HG03097 (cell line): Measurements from ENCODE around the gene SNED1.

Source experiments
- ATAC-seq: cut with Tn5 transposase; IDR thresholded peaks from one replicate; pipeline ENCODE4 v1.9.1; 2021; ENCODE audit not compliant: unreplicated experiment, low FRiP score

SNED1 gene

GRCh38 chr2:241122376-241123002 lies 124.1 kb downstream of the SNED1 start:
- no peak for ATAC-seq

- ATAC-seq: no peak
Observed at GRCh38 chr2:241123816-241124536, 125.6 kb downstream of the SNED1 start.

DNA sequence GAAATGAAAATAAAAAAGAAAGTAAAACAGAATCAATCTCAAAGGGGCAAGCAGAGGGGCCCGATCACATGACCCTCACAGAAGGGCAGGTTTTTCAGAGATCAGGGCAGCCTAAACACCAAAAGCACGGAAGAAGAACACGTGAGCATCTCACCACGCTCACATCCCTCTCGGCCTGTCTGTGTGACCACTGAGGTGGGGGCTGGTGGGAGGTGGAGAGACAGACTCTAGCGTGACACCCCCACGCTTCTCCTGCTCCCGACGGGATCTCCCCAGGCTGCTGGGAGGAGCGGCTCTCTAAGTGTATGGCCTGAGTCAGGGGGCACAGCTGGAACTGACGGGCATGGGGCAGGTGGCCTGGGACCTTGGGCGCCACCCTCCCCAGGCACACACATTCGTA lies 127.2 kb downstream of the SNED1 start:
- no peak for ATAC-seq

GRCh38 chr2:241126201-241126611 lies 127.8 kb downstream of the SNED1 start:
- ATAC-seq: no peak

GRCh38 chr2:241126771-241127202 lies 128.4 kb downstream of the SNED1 start:
- no peak for ATAC-seq

DNA sequence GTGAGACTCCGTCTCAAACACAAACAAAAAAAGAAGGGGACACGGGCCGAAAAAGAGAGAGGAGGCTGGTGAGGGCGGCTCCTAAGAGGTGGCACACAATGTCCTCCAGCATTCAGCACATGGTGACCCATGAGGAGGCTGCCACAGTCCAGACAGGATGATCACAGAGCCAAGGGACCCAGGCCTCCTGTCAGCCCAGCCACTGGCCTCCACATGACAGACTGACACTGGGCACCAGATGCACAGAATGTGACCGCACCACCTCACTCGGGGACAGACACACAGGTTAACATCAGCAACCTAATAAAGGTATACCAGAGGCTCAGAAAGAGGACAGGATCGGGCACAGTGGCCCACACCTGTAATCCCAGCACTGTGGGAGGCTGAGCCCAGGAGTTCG lies 129.8 kb downstream of the SNED1 start:
- ATAC-seq: no peak

DNA sequence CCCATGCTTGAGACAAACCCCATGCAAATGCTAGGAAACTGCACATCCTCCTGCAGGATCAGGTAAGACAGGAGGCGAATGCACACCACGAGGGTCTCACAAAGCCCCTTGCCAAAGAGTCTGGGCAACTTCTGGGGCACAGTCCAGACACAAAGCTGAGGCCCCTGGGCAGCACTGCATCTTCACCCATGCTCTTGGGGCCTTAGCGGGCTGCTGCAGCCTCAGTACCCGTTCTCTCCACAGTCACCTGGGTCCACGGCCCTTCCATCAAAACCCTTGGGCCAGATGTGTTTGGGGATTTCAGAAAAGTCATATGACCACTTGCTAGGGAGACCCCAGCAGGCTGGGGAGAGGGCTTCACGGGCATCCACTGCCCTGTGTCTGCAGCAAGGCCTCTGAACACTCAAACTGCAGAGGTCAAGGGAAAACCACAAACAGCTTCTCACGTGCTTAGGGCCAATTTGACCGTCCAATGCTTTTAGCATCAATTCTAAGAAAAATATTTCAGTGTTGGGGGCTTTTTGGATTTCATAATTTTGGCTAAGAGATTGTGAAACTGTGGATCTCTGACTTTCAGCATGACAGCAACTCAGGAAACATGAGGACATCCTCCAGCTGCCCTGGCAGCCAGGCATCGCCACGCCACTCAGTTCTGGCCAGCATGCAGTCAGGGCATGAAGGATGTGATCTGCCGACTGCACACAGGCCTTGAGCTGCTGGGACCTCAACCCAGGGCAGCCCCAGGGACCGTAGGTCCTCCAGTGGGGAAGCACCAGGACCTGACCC lies 130.9 kb downstream of the SNED1 start:
- ATAC-seq: no peak

DNA sequence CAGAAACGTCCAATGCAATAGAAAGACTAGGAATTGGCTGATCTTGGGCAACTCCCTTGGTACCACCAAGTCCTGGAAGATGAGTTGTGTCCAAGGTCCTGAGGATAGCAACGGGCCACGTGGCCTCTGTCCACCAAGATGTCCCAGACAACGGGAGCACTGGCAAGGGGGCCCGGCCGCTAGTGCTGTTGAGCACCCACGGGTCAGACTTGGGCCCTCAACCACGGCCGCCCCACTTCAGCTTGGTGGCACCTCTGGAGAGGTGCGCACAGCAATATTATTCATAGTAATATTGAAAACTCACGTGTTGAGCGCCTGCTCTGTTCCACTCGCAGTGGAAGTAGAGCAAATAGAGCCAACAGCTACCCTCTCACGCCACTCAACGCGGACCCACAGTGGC lies 131.9 kb downstream of the SNED1 start:
- no peak for ATAC-seq

DNA sequence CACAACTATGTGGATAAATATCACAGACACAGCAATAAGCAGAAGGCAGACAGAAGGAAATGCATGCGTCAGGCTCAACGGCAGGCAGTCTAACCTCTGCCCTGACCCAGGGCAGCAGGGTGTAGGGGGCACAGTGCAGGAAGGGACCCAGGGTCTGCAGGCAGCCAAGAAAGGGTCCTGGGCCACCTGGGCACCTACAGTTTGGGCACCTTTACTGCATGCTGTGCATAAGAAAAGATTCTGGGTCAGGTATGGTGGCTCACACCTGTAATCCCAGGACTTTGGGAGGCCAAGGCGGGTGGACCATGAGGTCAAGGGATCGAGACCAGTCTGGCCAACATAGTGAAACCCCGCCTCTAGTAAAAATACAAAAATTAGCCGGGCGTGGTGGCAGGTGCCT lies 133.1 kb downstream of the SNED1 start:
- ATAC-seq: no peak

GRCh38 chr2:241132538-241133435 lies 134.4 kb downstream of the SNED1 start:
- no peak for ATAC-seq

DNA sequence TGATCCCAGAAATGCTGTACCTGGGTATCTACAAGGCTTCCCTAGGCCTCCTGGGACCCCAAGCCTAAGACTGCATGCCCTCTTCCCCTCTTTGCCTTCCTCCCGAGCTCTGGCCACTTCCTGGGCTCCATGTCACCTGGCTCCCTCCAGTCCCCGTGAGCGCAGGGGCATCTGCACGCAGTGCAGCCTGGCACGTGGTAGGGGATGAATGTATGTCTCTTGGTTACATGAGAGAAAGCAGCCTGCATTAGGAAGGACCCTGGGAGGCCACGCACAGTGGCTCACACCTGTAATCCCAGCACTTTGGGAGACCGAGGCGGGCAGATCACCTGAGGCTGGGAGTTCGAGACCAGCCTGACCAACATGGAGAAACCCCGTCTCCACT lies 135.0 kb downstream of the SNED1 start:
- no peak for ATAC-seq

- ATAC-seq: no peak
Observed at GRCh38 chr2:241134711-241135110, 136.3 kb downstream of the SNED1 start.

DNA sequence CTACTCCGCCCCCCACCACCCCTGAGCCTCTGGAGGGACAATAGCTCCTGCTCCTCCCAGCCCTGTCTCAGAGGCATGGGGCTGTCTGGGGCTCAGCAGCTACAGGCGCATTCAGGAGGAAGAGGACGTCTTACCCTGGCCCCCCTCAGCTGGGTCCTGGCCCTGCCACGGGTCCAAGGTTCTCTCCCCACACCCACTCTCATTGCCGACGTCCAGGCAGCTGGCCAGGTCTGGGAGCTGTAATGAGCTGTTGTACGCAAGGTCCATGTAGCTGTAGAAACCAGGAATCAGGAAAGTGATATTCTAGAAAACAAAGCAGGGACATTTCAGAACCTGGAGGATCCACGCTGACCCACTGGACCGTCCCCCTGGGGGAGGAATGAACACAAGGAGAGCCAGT lies 137.3 kb downstream of the SNED1 start:
- ATAC-seq: no peak

GRCh38 chr2:241136191-241136590 lies 137.8 kb downstream of the SNED1 start:
- ATAC-seq: no peak

- ATAC-seq: no peak
Observed at GRCh38 chr2:241136661-241137260, 138.3 kb downstream of the SNED1 start.

DNA sequence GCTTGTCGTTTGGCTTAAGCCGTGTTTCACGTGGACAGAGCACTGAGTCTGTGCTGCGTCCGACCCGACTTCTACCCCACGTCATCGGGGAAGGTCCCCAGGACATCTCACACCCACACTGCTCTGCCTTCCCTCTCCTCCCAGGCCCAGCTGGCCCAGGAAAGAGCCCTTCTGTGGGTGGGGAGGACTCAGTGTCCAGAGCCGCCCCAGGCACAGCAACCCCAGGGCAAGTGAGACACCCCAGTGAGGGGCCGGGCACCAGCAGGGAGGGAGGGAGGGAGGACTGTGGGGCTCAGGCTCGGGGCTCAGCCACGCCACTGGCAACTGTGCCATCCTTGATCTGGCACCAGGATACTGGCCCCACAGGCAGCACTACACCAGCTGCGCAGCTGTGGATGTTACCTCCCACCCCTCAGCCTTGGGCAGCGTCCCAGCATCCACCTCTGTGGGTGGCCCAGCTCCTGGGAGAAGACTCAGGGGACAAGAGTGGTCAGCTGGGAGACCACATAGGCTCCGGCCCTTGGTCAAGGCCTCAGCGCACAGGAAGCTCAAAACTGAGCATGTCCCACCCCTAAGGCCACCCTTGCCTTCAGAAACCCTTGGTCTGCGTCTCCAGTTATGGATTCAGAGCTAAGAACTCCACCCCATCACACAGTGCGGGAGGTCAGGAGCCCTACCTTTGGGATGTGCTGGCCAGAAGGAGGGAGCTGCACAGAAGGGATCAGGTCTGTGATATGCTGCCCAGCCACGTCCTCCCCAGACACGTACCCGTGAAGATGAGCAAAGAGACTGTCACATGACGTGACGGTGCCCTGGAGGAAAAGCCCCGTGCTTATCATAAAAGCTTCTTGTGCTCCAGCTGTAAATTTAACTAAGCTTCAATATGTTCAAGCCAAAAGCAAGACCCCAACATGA lies 139.1 kb downstream of the SNED1 start:
- no peak for ATAC-seq

GRCh38 chr2:241138471-241138870 lies 140.1 kb downstream of the SNED1 start:
- no peak for ATAC-seq

DNA sequence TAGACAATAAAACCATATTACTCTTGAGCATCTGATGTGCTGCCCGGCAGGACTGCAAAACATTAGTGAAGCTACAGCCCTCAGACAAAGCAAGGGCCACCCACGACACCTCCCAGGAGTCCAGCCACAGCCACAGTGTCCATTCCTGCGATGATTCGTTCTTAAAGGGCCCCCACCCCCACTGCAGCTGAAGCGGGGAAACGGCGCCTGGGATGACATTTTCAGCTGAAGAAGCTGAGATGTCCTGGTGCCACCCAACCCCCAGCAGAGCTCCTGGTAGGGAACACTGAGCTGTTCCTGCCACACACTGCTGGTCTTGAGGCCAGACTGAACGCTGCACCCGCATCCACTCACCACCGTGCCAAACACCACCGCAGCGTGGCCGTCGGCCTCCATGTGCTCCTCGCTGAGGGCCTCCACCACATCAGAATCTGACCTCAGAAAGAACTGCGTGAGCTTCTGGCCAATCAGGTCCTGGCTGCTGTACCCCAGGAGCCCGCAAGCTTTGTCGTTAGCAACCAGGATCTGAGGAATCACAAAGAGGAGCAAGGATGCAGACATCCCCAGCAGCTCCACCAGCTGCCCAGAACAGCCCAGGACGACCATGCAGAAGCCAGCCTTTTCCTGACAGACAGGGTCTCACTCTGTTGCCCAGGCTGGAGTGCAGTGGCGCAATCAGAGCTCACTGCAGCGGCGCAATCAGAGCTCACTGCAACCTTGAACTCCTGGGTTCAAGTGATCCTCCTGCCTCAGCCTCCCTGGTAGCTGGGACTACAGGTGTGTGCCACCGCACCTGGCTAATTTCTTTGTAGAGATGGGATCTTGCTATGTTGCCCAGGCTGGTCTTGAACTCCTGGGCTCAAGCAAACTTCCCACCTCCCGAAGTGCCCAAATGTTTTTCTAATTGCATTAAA lies 141.4 kb downstream of the SNED1 start:
- no peak for ATAC-seq
